Measurements from ENCODE around the gene FBN3. TPM values are rescaled to one million over a fixed set of nuclear protein-coding genes. Genes with fewer than 3 reads are reported as not detected.

The FBN3 gene
- polyA plus RNA-seq, 1 of the 3 experiments (the other 2 are of a cell fraction) = not detected

- TF ChIP-seq, protein P1, sequence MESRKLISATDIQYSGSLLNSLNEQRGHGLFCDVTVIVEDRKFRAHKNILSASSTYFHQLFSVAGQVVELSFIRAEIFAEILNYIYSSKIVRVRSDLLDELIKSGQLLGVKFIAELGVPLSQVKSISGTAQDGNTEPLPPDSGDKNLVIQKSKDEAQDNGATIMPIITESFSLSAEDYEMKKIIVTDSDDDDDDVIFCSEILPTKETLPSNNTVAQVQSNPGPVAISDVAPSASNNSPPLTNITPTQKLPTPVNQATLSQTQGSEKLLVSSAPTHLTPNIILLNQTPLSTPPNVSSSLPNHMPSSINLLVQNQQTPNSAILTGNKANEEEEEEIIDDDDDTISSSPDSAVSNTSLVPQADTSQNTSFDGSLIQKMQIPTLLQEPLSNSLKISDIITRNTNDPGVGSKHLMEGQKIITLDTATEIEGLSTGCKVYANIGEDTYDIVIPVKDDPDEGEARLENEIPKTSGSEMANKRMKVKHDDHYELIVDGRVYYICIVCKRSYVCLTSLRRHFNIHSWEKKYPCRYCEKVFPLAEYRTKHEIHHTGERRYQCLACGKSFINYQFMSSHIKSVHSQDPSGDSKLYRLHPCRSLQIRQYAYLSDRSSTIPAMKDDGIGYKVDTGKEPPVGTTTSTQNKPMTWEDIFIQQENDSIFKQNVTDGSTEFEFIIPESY (IDR thresholded peaks at IDR 0.05; ENCODE audit: borderline replicate concordance, low read depth) = no peak
- TF ChIP-seq MEF2A (IDR thresholded peaks at IDR 0.05; ENCODE audit: borderline replicate concordance, low read depth) = no peak
- TF ChIP-seq FOSL2 (IDR thresholded peaks at IDR 0.05; ENCODE audit: borderline replicate concordance, low read depth) = no peak
Measured at GRCh38 chr19:8075158-8076074, 74.0 kb downstream of the FBN3 start (continued).

DNA sequence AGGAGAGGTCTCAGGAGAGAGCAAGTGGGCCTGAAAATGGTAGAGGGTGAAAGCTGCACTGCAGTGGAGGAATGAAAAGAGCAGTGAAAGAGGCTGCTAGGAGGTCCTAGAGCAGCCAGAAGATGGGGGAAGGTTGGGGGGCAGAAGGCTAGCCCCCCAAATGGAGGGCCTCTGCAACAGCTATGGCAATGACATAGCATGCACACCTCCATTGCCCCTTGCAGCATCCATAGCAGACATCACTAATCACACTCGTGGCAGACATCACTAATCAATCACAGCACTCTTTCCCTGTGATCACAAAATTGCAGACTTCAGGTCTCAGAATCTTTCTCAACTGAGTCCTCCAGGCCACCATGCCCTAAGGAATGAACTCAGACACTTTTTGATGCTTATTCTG, 74.9 kb downstream of the FBN3 start:
- Histone ChIP-seq H3K4me2 (no peak overlapping the region), H3K27ac (ENCODE audit: low read depth in 2 of 2, low read length in 1 of 2) (no peak overlapping the region), H3K36me3 (replicated peaks in 1 of 2; ENCODE audit: control insufficient read depth in 1 of 2, insufficient read depth in 2 of 2, low read length in 1 of 2) (no peaks in the 10 kb centered on the region), H3F3A (replicated peaks; ENCODE audit: insufficient read depth) (no peaks in the 10 kb centered on the region), H2AFZ (ENCODE audit: low read depth) (no peak overlapping the region), H3K4me1 (ENCODE audit: control insufficient read depth in 1 of 2, insufficient read depth in 2 of 2, low read depth in 1 of 2, low read length in 1 of 2) (no peaks in the 10 kb centered on the region), H3K9ac (no peak overlapping the region), H3K79me2 (ENCODE audit: insufficient read depth) (no peaks in the 10 kb centered on the region), H3K27me3 (ENCODE audit: insufficient read depth) (no peaks in the 10 kb centered on the region), H4K20me1 (ENCODE audit: insufficient read depth) (no peaks in the 10 kb centered on the region), H3K9me3 (no peaks in the 10 kb centered on the region), H3K4me3 (ENCODE audit: low read depth in 2 of 2, low read length in 1 of 2) (no peak overlapping the region), H3K9me2 (no peaks in the 10 kb centered on the region)
- CTCF ChIA-PET = no interaction called here
- peak; percentile 14 for DNase-seq
- TF ChIP-seq MEF2A (IDR thresholded peaks at IDR 0.05; ENCODE audit: borderline replicate concordance, low read depth) (no peak), RFX5 (IDR thresholded peaks at IDR 0.05; ENCODE audit: low read length) (no peak), GATA2 (CRISPR knock-in tag; IDR thresholded peaks at IDR 0.05) (no peak), RCOR1 (IDR thresholded peaks at IDR 0.05; ENCODE audit: low read length) (no peak), ELF1 (IDR thresholded peaks at IDR 0.05) (no peak), JUND (IDR thresholded peaks at IDR 0.05) (no peak), SMC3 (IDR thresholded peaks at IDR 0.05; ENCODE audit: low read depth, low read length) (no peak), TEAD4 (IDR thresholded peaks at IDR 0.05; ENCODE audit: borderline replicate concordance, insufficient read depth) (no peak), RXRA (IDR thresholded peaks at IDR 0.05; ENCODE audit: borderline replicate concordance, low read depth) (no peak), MXI1 (IDR thresholded peaks at IDR 0.05; ENCODE audit: low read depth, low read length) (no peak), TAF1 (IDR thresholded peaks at IDR 0.05; ENCODE audit: borderline replicate concordance, low read depth, low read length) (no peak)
- POLR2A ChIA-PET = no interaction called here
- WGBS (ENCODE audit: low lambda C conversion rate) = 14% methylated on average over 1 of the region's 1 CpG

- Histone ChIP-seq H3K9me3 (no peaks in the 10 kb centered on the region), H3K9ac (no peak overlapping the region), H4K20me1 (ENCODE audit: insufficient read depth) (no peaks in the 10 kb centered on the region), H3K27me3 (ENCODE audit: insufficient read depth) (no peaks in the 10 kb centered on the region), H2AFZ (ENCODE audit: low read depth) (no peak overlapping the region), H3K27ac (ENCODE audit: low read depth in 2 of 2, low read length in 1 of 2) (no peak overlapping the region), H3F3A (replicated peaks; ENCODE audit: insufficient read depth) (no peaks in the 10 kb centered on the region), H3K9me2 (no peaks in the 10 kb centered on the region), H3K4me2 (no peak overlapping the region), H3K79me2 (ENCODE audit: insufficient read depth) (no peaks in the 10 kb centered on the region), H3K36me3 (replicated peaks in 1 of 2; ENCODE audit: control insufficient read depth in 1 of 2, insufficient read depth in 2 of 2, low read length in 1 of 2) (no peaks in the 10 kb centered on the region), H3K4me3 (ENCODE audit: low read depth in 2 of 2, low read length in 1 of 2) (no peak overlapping the region), H3K4me1 (ENCODE audit: control insufficient read depth in 1 of 2, insufficient read depth in 2 of 2, low read depth in 1 of 2, low read length in 1 of 2) (no peaks in the 10 kb centered on the region)
- peak; percentile 27 for DNase-seq
- no peak for TF ChIP-seq POLR2AphosphoS5 (IDR thresholded peaks at IDR 0.05; ENCODE audit: low read depth, low read length)
- TF ChIP-seq EP300 (IDR thresholded peaks at IDR 0.05; ENCODE audit: borderline replicate concordance in 1 of 2, low read depth in 1 of 2, low read length in 1 of 2) = no peak
- no peak for TF ChIP-seq ELF1 (IDR thresholded peaks at IDR 0.05)
- TF ChIP-seq RCOR1 (IDR thresholded peaks at IDR 0.05; ENCODE audit: low read length) = no peak
- TF ChIP-seq SIN3A (IDR thresholded peaks at IDR 0.05; ENCODE audit: borderline replicate concordance, low read depth, low read length) = no peak
- TF ChIP-seq CHD2 (IDR thresholded peaks at IDR 0.05; ENCODE audit: low read length, partially characterized antibody) = no peak
- TF ChIP-seq, protein P2, sequence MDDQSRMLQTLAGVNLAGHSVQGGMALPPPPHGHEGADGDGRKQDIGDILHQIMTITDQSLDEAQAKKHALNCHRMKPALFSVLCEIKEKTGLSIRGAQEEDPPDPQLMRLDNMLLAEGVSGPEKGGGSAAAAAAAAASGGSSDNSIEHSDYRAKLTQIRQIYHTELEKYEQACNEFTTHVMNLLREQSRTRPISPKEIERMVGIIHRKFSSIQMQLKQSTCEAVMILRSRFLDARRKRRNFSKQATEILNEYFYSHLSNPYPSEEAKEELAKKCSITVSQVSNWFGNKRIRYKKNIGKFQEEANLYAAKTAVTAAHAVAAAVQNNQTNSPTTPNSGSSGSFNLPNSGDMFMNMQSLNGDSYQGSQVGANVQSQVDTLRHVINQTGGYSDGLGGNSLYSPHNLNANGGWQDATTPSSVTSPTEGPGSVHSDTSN (IDR thresholded peaks at IDR 0.05) = no peak
- TF ChIP-seq USF2 (IDR thresholded peaks at IDR 0.05; ENCODE audit: borderline replicate concordance, low read depth, low read length) = no peak
- TF ChIP-seq FOXM1 (IDR thresholded peaks at IDR 0.05; ENCODE audit: low read depth) = no peak
- no peak for TF ChIP-seq MEF2A (IDR thresholded peaks at IDR 0.05; ENCODE audit: borderline replicate concordance, low read depth)
- TF ChIP-seq SMC3 (IDR thresholded peaks at IDR 0.05; ENCODE audit: low read depth, low read length) = no peak
- TF ChIP-seq USF1 (IDR thresholded peaks at IDR 0.05; ENCODE audit: borderline replicate concordance, low read depth) = no peak
- ChIA-PET CTCF (no interaction called here), POLR2A (no interaction called here)
- 52% methylated on average over 11 of the region's 15 CpGs for whole genome bisulfite sequencing (ENCODE audit: low lambda C conversion rate)
Measured at GRCh38 chr19:8071912-8072311, 77.5 kb downstream of the FBN3 start.
